HCT116 (cell line): ENCODE measurements around the gene VSX2.
A peak's percentile ranks its signal among the peaks of the same experiment; 100 is the strongest.

Source experiments
- EZH2 ChIP-seq: fragments of 200-600 bp; sonication (generic); IDR thresholded peaks from 2 replicates; pipeline ENCODE4 v1.6.1; 2017; ENCODE audit warnings: antibody characterized with exemption, mixed run types
- EZH2phosphoT487 ChIP-seq: fragments of 200-600 bp; IDR thresholded peaks from 2 replicates; pipeline ENCODE4 v1.6.1; 2018; ENCODE audit warnings: antibody characterized with exemption, borderline replicate concordance
- POLR2A ChIP-seq: IDR thresholded peaks from 2 replicates; pipeline ENCODE4 v1.7.0; 2011; ENCODE audit warnings: borderline replicate concordance; ENCODE audit not compliant: insufficient read depth, insufficient read length; ENCODE audit errors: extremely low read depth
- POLR2AphosphoS5 ChIP-seq: IDR thresholded peaks from 2 replicates; pipeline ENCODE4 v1.6.1; 2011; ENCODE audit warnings: mild to moderate bottlenecking, low read depth, low read length, moderate library complexity
- RAD21 ChIP-seq: IDR thresholded peaks from 2 replicates; pipeline ENCODE4 v1.6.1; 2012; ENCODE audit warnings: low read depth, mild to moderate bottlenecking
- SP1 ChIP-seq: IDR thresholded peaks from 2 replicates; pipeline ENCODE4 v1.6.1; 2012; ENCODE audit warnings: low read depth
- TCF7L2 ChIP-seq: IDR thresholded peaks from 2 replicates; pipeline ENCODE4 v1.7.0; 2011; ENCODE audit warnings: borderline replicate concordance, inconsistent platforms; ENCODE audit not compliant: insufficient read depth, insufficient read length; ENCODE audit errors: extremely low read depth
- TF ChIP-seq, protein P1 (sequence below): IDR thresholded peaks from 2 replicates; pipeline ENCODE4 v1.6.1; 2012
- TF ChIP-seq, protein P2 (sequence below), 3 experiments: fragments of 200-600 bp in 1 of 3; sonication (generic) in 1 of 3; IDR thresholded peaks in 2 of 3; conservative IDR thresholded peaks in 1 of 3; 2 replicates each; pipeline ENCODE4 v1.5.1; 2012 to 2017; ENCODE audit warnings: low read depth in 2 of 3, low read length in 2 of 3, antibody characterized with exemption in 1 of 3, borderline replicate concordance in 1 of 3, control low read depth in 1 of 3, mild to moderate bottlenecking in 1 of 3, mixed read lengths in 1 of 3, mixed run types in 1 of 3, moderate library complexity in 1 of 3; ENCODE audit not compliant: insufficient read depth in 1 of 3
- TF ChIP-seq, protein P3 (sequence below): IDR thresholded peaks from 2 replicates; pipeline ENCODE4 v1.6.1; 2012

DNA sequence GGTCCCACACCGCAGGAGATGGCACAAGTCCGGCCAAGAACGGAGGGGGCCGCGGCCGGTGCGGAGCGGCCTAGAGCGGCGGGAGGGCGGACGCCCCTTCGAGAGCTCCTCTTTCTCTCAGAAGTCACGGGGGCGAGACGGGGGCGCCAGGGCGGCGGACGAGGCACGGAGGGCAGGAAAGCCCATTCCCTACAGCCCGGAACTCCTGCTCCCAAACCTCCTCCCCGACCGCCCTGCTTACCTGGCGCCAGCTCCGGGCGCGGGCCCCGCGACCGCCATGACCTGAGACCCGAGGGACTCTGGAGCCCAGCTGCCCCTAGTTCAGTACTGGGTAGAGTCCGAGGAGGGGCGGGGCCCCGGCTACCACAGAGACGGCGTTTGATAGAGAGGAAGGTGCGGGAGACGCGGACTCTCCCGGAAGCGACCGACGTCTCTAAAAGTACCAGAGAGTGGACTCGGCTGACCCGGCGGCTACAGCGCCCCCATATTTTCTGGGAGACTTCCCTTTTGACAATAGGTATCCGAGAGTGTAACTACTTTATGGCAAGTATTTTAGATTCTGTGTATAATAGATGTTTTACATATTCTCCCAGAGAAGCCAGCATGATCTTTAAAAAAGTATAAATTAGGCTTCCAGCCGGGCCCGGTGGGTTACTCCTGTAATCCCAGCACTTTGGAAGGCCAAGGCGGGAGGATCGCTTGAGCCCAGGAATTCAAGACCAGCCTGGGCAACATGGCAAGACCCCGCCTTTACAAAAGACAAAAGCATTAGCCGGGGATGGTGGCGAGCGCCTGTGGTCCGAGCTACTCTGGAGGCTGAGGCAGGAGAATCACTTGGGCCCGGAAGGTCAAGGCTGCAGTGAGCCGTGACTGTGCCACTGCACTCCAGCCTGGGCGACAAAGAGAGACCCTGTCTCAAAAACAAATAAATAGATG is 63.7 kb downstream of the VSX2 start, which contains the start of gene ABCD4:
- TF ChIP-seq, protein P1, sequence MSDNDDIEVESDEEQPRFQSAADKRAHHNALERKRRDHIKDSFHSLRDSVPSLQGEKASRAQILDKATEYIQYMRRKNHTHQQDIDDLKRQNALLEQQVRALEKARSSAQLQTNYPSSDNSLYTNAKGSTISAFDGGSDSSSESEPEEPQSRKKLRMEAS, result no peak; the same call in 1 of the 2 replicates
- TF ChIP-seq, protein P2, sequence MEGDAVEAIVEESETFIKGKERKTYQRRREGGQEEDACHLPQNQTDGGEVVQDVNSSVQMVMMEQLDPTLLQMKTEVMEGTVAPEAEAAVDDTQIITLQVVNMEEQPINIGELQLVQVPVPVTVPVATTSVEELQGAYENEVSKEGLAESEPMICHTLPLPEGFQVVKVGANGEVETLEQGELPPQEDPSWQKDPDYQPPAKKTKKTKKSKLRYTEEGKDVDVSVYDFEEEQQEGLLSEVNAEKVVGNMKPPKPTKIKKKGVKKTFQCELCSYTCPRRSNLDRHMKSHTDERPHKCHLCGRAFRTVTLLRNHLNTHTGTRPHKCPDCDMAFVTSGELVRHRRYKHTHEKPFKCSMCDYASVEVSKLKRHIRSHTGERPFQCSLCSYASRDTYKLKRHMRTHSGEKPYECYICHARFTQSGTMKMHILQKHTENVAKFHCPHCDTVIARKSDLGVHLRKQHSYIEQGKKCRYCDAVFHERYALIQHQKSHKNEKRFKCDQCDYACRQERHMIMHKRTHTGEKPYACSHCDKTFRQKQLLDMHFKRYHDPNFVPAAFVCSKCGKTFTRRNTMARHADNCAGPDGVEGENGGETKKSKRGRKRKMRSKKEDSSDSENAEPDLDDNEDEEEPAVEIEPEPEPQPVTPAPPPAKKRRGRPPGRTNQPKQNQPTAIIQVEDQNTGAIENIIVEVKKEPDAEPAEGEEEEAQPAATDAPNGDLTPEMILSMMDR (IDR thresholded peaks at IDR 0.05 in 2 of 3, conservative IDR thresholded peaks at IDR 0.05 in 1 of 3; ENCODE audit: borderline replicate concordance in 1 of 3, insufficient read depth in 1 of 3, low read depth in 2 of 3, low read length in 2 of 3), result peak; percentile 43 to 66 (median 63)
- TF ChIP-seq TCF7L2 (peak; percentile 6), SP1 (peak; percentile 54), POLR2A (peak; percentile 83), POLR2AphosphoS5 (peak; percentile 98), EZH2 (no peak), RAD21 (no peak), EZH2phosphoT487 (no peak)
- TF ChIP-seq, protein P3, sequence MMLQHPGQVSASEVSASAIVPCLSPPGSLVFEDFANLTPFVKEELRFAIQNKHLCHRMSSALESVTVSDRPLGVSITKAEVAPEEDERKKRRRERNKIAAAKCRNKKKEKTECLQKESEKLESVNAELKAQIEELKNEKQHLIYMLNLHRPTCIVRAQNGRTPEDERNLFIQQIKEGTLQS, result no peak
